Psoas muscle (tissue), 8 donors: ENCODE data around the gene KLF1. TPM values are rescaled to one million over a fixed set of nuclear protein-coding genes. Genes with fewer than 3 reads are reported as not detected.

Source experiments
- ATAC-seq, 4 donors: fragments of 200-7000 bp; cut with Tn5 transposase; one replicate each; pipeline ENCODE4 v1.9.1; 2020; ENCODE audit warnings: moderate library complexity in 3 of 4, mild to moderate bottlenecking in 2 of 4
- DNase-seq, 2 donors: peaks; one replicate each; pipeline ENCODE4 v3.0.0-alpha.2; 2020
- H3K27ac ChIP-seq: fragments of 200-600 bp; one replicate; pipeline ENCODE4 v1.8.0; 2022
- H3K27me3 ChIP-seq, 3 donors: fragments of 200-600 bp in 1 of 3; one replicate each; pipeline versions ENCODE4 v1.6.1 to v1.8.0; 2013 to 2022; ENCODE audit warnings: low read length in 2 of 3, mild to moderate bottlenecking in 2 of 3, moderate library complexity in 1 of 3; ENCODE audit not compliant: insufficient read depth in 3 of 3
- H3K36me3 ChIP-seq, 2 donors: fragments of 200-600 bp in 1 of 2; one replicate each; pipeline versions ENCODE4 v1.6.1 to v1.8.0; 2013 to 2022; ENCODE audit warnings: low read depth in 1 of 2, mild to moderate bottlenecking in 1 of 2, moderate library complexity in 1 of 2; ENCODE audit not compliant: insufficient read depth in 1 of 2
- H3K4me1 ChIP-seq: fragments of 200-600 bp; one replicate; pipeline ENCODE4 v1.8.0; 2022
- H3K4me3 ChIP-seq: fragments of 200-600 bp; one replicate; pipeline ENCODE4 v1.8.0; 2022; ENCODE audit warnings: mild to moderate bottlenecking
- H3K9me3 ChIP-seq: fragments of 200-600 bp; one replicate; pipeline ENCODE4 v1.8.0; 2022
- WGBS, 3 donors: extraction: QIAGEN DNeasy Blood & Tissue Kit; methylation state at CpG; one replicate each; pipeline versions ENCODE4 v1.1.6 to v1.1.7; 2013; 5-methylcytosine and 5-hydroxymethylcytosine counted together
- intact Hi-C, 2 donors: fragments of 100-400 bp; cut with DNase I; formaldehyde crosslinking; loops; one replicate each; pipeline versions ENCODE4 v1.11.0 to v1.14.2; 2022
- long read RNA-seq, 2 donors: library from polyadenylated mRNA; unstranded; transcript quantifications; one replicate each; pipeline ENCODE4 v2.0.0, GENCODE V29; 2021
- polyA plus RNA-seq, 3 donors: library from polyadenylated mRNA; stranded (reverse); fragments of 200-250 nt; gene quantifications; one replicate each; pipeline ENCODE4 v1.2.3, GENCODE V29; 2013
- total RNA-seq, 4 donors: library from RNA; stranded (reverse); fragmentation: NEBNext Ultra II Directional in 2 of 4; extraction: Animal tissue kit (Norgen Biotek cat#: 25700) in 2 of 4; gene quantifications; one replicate each; pipeline versions ENCODE4 v1.2.1 to v1.2.4, GENCODE V29; 2021 to 2023
- TF ChIP-seq, protein P1 (sequence below): fragments of 200-600 bp; IDR thresholded peaks from one replicate; pipeline ENCODE4 v1.8.0; 2022; ENCODE audit warnings: antibody characterized with exemption
- donor health status: healthy with polysubstance abuse.
- donor health status: DM: no; HTN: no; CAD: no; lungs with moderate emphysema.
- donor health status: Bipolar disorder and iron deficiency.
- donor health status: healthy.
- donor health status: DM: yes; HTN: yes; CAD: no.
- donor health status: DM: no; HTN: no; CAD: no.
- donor health status: DM: no; HTN: no; CAD: no.
- donor health status: DM: yes; HTN: yes; CAD: no.

The KLF1 gene
- total RNA-seq (under 1 TPM in 2 of 4 donors, not detected in 2; 0.34 to 0.37 TPM), polyA plus RNA-seq (under 1 TPM in 1 of 3 donors, not detected in 2; 0.18 TPM)
- long read RNA-seq, donor 1 = 0 reads
- long read RNA-seq, donor 2 = 0 reads

DNA sequence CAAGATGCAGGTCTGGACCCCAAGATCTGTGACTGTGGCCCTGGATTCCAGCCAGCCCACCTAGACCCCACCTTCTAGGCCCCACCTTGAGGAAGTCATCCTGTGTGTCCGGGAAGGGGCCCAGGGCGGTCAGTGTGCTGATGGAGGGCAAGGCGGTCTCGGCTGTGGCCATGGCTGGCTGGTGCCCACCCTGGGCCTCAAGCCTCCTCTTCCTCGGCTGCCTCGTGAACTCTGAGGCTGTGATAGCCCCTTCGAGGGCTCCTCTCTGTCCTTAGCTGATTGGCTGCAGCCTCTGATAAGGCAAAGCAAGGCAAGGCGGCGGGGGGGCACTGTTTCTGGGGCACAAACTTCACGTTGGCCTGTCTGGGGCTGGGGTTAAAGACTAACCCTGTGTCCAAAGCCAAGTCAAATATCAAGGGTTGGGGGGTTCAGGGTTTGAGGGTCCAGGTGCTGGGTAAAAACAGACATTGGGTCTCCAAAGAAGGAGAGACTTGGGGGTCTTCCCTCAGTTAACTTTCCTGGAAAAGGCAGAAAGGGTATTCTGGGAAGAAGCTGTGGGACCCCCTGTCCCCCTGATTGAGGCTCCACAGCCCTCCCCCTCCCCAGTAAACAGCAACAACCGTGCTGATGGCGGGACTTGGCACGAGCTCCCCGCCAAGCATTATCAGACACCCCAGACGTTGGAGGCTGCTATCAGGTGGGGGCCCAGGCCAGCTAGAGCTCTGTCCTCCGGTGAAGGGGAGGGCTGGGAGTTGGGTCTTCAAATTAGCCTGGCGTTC is at the start of gene KLF1:
KLF1 (minus strand) TSS at position 233 of the 779 bp plus-strand sequence; CDS start at position 172, 61 bp downstream.
- Histone ChIP-seq H3K27ac (no peak within 1 kb of the TSS), H3K4me3 (peak within 1 kb of the TSS; percentile 63), H3K4me1 (peaks cover 15% of the 10 kb centered on the region), H3K9me3 (no peaks in the 10 kb centered on the region), H3K36me3 (no peaks in the 10 kb centered on the region), H3K27me3 (peaks cover 0 to 10% (median 2%) of the 10 kb centered on the region in 3 donors)
- 68 to 76% (median 69%) methylated on average over 17 of the region's 17 CpGs for WGBS, 3 donors
- ATAC-seq (no peak), DNase-seq (no peak)
- TF ChIP-seq, protein P1, sequence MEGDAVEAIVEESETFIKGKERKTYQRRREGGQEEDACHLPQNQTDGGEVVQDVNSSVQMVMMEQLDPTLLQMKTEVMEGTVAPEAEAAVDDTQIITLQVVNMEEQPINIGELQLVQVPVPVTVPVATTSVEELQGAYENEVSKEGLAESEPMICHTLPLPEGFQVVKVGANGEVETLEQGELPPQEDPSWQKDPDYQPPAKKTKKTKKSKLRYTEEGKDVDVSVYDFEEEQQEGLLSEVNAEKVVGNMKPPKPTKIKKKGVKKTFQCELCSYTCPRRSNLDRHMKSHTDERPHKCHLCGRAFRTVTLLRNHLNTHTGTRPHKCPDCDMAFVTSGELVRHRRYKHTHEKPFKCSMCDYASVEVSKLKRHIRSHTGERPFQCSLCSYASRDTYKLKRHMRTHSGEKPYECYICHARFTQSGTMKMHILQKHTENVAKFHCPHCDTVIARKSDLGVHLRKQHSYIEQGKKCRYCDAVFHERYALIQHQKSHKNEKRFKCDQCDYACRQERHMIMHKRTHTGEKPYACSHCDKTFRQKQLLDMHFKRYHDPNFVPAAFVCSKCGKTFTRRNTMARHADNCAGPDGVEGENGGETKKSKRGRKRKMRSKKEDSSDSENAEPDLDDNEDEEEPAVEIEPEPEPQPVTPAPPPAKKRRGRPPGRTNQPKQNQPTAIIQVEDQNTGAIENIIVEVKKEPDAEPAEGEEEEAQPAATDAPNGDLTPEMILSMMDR = no peak
- intact Hi-C loops = no loop called here

DNA sequence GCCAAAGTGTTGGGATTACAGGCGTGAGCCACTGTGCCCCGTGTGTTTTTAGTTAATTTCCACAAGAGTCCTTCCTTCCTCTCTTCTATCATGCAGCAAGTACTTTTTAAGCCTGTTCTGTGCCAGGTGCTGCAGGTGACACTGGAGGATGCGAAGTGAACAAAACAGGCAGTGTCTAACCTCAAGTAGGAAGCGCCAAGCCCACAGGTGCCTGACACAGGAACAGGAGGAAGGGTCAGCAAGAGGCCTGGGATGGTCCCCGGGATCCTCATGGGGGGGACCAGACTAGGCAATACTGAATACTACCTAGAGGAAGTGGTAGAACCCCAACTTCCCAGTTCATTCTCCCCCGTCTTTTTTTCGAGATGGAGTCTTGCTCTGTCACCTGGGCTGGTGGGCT is 49.6 kb upstream of the KLF1 start:
- 71 to 79% (median 74%) methylated on average over 7 of the region's 7 CpGs for WGBS, 3 donors

GRCh38 chr19:12935071-12935470 is 48.1 kb upstream of the KLF1 start:
- intact Hi-C loops = loop anchor here in 1 of 2 donors (10.0 kb wide), 1 partner anchor 130 kb away; the partner anchor contains the start of genes PRDX2, RNASEH2A and THSD8
- no peaks in the 10 kb centered on the region for H3K27me3 ChIP-seq
- 87 to 90% (median 89%) methylated on average over 10 of the region's 10 CpGs for WGBS, 3 donors
- no peak for ATAC-seq
- H3K9me3 ChIP-seq = no peaks in the 10 kb centered on the region
- H3K27ac ChIP-seq = no peak overlapping the region
- TF ChIP-seq, protein P1 = no peak
- peaks cover 3 to 21% of the 10 kb centered on the region in 2 donors for H3K36me3 ChIP-seq
- no peak overlapping the region for H3K4me3 ChIP-seq
- H3K4me1 ChIP-seq = peaks cover 21% of the 10 kb centered on the region
- no peak for DNase-seq

More for the DNA sequence above, 49.6 kb upstream of the KLF1 start:
- Histone ChIP-seq H3K4me3 (no peak overlapping the region), H3K27ac (no peak overlapping the region), H3K4me1 (peaks cover 31% of the 10 kb centered on the region), H3K27me3 (no peaks in the 10 kb centered on the region), H3K36me3 (peaks cover 13 to 24% of the 10 kb centered on the region in 2 donors), H3K9me3 (no peaks in the 10 kb centered on the region)
- intact Hi-C loops = loop anchor here in 1 of 2 donors (10.0 kb wide), 1 partner anchor 132 kb away; the partner anchor contains the start of genes PRDX2, RNASEH2A and THSD8
- DNase-seq (no peak), ATAC-seq (no peak)
- TF ChIP-seq, protein P1 = no peak

DNA sequence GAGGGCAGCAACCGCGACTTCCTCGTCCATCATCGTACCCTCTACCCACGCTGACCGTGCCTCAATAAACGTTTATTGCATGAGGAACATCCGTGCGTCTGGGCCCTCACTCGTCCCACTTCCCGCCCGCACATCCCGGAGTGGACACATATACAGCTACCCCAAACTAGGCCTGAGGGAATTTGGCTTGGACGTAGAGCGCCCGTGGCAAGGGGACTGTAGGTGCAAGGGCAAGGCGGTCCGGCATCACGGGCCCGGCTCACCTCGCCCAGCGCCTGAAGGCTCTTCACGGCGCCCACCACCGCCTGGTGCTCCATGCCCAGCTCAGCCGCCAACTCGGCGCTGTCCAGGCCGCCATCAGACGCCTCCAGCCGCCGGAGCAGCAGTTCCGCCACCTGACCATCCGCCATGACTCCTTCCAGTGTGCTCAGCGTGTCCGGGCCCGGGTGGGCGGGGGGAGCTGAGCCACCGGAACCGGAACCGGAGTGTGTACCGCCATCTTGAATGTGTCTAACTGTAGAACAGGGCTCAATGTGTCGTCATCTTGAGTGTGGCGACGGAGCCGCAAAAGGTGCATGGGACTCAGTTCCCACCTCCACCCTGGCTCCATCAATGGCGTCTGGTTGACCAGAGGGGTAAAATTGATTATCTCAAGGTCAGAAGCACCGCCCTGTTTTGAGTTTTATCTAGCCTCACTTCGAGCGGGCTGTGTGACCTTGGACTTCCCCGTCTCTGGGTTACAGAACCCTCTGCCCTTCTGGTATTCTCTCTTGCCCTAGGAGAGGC is 46.5 kb upstream of the KLF1 start, which contains the start of gene FARSA:
FARSA (minus strand) TSS at position 425 of the 786 bp plus-strand sequence; CDS start at position 410, 15 bp downstream.
- Histone ChIP-seq H3K27me3 (no peaks in the 10 kb centered on the region), H3K27ac (peak within 1 kb of the TSS; percentile 86), H3K4me3 (peak within 1 kb of the TSS; percentile 94), H3K4me1 (peaks cover 14% of the 10 kb centered on the region), H3K9me3 (no peaks in the 10 kb centered on the region), H3K36me3 (peaks cover 0 to 28% of the 10 kb centered on the region in 2 donors)
- DNase-seq = peak; percentile 95
- intact Hi-C loops = loop anchor here in 1 of 2 donors (10.0 kb wide), 1 partner anchor 129 kb away; the partner anchor contains the start of genes PRDX2, RNASEH2A and THSD8
- TF ChIP-seq, protein P1 = no peak
- peak; percentile 81 to 84 (median 84) for ATAC-seq
- WGBS, 3 donors = 2 to 3% (median 3%) methylated on average over 49 to 51 of the region's 51 CpGs
